Activated CD8-positive, alpha-beta memory T cell treated with anti-CD3 and anti-CD28 coated beads for 1 hour (primary cell): ENCODE measurements around the gene PAIP1.
A peak's percentile ranks its signal among the peaks of the same experiment; 100 is the strongest.
"Not testable (repeated sequence)": the region's sequence is repeated elsewhere in the genome, so short reads cannot be mapped to it uniquely, and the experiment has no call there.

Source experiments
- DNase-seq, 2 donors: peaks; one replicate each; pipeline ENCODE4 v3.0.0-alpha.2; 2020; ENCODE audit warnings: low read depth in 1 of 2; ENCODE audit errors: extremely low read depth in 1 of 2

PAIP1 gene

GRCh38 chr5:43523662-43524072 lies 33.2 kb downstream of the PAIP1 start:
- DNase-seq: no peak

- DNase-seq: no peak
These were observed 36.3 kb downstream of the PAIP1 start for GRCh38 chr5:43520615-43521014.

DNA sequence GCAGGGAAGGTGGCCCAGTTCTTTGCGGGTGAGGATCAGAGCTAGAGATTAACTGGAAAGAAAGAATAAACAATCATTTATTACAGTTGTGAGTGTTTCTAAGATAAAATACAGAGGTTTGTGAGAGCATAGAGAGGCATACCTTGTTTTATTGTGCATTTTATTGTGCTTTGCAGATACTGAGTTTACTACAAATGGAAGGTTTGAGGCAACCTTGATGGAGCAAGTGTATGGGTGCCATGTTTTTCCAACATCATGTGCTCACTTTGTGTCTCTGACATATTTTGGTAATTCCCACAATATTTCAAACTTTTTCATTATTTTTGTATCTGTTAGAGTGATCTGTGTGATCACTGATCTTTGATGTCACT lies 41.2 kb downstream of the PAIP1 start:
- no peak for DNase-seq

DNA sequence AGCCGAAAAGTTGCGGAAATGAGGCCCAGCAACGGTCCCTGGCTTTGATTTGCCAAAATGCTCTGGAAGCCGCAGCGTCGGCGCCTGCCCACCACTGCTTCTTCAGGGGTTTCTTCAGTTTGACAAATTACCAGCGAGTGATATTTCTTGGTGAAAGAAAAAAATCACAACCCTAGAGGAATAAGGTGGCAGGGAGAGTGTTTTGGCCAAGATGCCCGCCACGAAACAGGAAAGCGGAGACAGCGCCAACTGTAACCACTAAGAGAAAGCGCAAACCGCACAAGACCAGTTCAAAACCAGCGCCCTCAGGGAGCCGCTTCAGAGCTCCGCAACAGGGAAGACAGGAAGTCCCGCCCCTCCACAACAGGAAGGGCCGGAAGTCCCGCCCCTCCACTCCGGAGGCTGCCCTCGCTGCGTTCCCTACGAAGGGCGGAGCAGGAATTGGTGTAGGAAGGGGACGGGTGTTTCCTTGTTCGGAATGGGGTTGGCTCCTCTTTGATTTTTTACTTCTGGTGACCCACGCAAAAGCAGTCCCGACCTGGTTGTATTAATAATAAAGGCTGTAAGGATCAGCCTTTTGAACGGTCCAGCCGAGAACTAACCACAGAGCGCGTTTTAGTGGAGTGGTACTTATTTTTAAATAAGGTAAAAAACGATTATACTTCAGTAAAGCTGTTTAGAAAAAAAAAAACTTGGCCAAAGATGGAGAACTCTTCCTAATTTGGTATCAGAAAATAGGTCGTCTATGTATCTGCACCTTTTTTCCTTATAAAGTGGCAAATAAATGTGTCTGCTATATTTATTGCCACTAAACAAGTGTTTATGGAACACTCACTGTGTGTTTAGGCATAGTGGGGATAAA lies 41.8 kb downstream of the PAIP1 start, which contains the start of gene C5orf34:
TSS of gene C5orf34 (minus strand) at position 333 of the 862 bp plus-strand sequence. CDS start 5,809 bp downstream, outside the sequence.
- DNase-seq: peak; percentile 87 to 91

DNA sequence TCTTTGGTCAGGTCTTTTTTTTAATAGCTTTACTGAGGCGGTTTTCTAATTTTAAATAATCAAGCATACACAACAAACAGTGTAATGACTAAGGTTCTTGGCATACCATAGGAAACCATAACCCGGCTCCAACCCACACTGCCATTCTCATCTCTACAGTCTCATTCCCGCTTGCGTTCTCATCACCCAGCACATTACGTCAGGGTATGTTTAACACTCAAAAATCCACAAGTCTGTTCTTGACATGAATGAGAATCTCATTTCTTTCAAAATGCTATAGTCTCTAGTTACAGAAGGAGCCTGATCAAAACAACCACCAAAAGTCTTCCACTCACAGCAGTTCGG lies 42.4 kb downstream of the PAIP1 start:
- peak in 1 of 2 donors; percentile 22 for DNase-seq

DNA sequence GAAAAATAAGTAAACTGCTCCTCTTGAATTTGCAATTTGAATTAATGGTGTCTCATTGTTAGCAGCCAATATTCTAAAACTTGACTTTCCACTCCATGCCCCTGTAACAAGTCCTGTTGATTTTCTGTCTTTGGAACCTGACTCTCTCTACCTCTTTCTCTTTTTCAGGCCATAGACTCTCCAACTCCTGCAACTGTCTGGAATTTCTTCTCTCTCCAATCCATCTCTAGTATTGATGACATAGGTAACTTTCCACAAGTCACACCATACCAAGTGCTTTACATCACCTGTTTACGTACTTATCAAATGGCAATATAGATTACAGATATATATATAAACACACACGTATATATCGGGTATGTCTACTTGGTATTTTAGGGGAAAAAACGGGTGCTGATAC lies 42.9 kb downstream of the PAIP1 start:
- DNase-seq: no peak

DNA sequence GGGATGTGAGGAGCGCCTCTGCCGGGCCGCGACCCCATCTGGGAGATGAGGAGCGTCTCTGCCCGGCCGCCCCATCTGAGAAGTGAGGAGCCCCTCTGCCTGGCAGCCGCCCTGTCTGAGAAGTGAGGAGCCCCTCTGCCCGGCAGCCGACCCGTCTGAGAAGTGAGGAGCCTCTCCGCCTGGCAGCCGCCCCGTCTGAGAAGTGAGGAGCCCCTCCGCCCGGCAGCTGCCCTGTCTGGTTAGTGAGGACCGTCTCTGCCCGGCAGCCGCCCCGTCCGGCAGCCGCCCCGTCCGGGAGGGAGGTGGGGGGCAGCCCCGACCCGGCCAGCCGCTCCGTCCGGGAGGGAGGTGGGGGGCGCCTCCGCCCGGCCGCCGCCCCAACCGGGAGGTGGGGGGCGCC lies 45.8 kb downstream of the PAIP1 start:
- DNase-seq: not testable (repeated sequence)

GRCh38 chr5:43498581-43498980 lies 58.3 kb downstream of the PAIP1 start:
- no peak for DNase-seq

- DNase-seq: no peak
These were observed 59.4 kb downstream of the PAIP1 start for GRCh38 chr5:43497311-43498104.

DNA sequence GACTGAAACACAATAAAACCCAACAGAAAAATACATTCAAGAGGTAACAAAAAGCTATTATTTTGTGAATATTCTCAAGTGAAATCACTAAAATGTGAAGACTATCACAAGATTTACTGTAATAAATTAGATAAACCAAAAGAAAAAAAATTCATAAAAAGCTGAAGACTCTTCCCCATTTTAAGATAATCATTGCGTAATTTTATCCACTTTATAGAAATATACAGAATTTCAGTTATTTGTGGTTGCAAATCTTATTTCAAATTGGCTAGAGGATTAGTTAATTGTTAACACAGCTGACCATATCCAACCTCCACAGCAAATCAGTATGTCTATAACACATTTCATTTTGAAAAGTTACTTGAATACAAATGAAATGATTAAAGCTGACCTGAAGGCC lies 65.6 kb downstream of the PAIP1 start:
- no peak for DNase-seq

GRCh38 chr5:43486353-43486752 lies 70.5 kb downstream of the PAIP1 start:
- DNase-seq: no peak

- DNase-seq: no peak
These were observed 71.5 kb downstream of the PAIP1 start for GRCh38 chr5:43485406-43485805.

GRCh38 chr5:43484106-43484849 lies 72.6 kb downstream of the PAIP1 start:
- DNase-seq: peak; percentile 59 to 72

DNA sequence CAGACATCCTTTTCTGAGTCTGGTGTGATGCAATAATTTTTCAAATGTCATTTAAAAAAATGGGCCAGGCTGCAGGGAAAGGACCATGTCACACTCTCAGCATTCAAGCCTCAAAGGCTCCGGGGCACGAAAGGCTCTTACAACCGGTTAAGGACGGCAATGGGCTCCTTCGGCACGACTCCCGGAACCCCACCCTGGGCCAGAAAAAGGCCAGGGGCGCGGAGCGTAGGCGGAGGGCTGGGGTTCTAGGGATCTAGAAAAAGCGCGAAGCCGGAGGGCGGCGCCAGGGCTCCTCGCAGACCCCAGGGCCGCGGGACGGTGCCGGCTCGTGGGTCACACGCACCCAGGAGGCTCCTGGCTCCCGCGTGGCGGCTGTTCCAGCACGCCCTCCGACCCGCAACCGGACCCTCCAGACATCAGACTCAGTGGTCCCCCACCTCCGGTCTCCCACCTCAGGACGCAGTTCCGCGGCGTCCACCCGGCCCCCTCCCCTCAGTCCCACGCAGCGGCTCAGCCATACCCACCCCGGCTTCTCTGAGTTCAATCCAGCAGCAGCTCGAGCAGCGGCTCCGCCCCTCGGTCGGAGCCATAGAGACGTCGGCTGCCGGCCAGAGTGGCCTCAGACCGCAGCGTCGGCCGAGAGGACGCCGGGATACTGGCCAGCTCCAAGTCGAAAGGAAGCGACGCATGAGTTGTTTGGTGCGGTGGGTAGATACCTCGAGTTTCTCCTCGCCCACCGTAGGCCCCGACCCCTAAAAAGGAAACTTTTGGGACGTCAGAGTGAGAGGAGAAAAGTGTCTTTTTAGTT lies 73.4 kb downstream of the PAIP1 start, which contains the start of gene TMEM267:
TSS of gene TMEM267 (minus strand) at position 568 of the 808 bp plus-strand sequence. CDS start 29,896 bp downstream, outside the sequence.
- DNase-seq: peak; percentile 63 to 75

- no peak for DNase-seq
These were observed 74.2 kb downstream of the PAIP1 start for GRCh38 chr5:43482490-43483297.
